Lower leg skin (tissue), 3 donors: ENCODE results near the gene ALOX5.

Experiments
- POLR2A ChIP-seq, 2 donors: fragments of 450-650 bp; IDR thresholded peaks; one replicate each; pipeline ENCODE4 v1.6.1; 2016 to 2017; ENCODE audit warnings: antibody characterized with exemption in 2 of 2, mild to moderate bottlenecking in 1 of 2, moderate library complexity in 1 of 2
- TF ChIP-seq, protein P1 (sequence below), 3 donors: fragments of 450-650 bp; IDR thresholded peaks; one replicate each; pipeline ENCODE4 v1.5.1; 2016; ENCODE audit warnings: antibody characterized with exemption in 3 of 3, mild to moderate bottlenecking in 3 of 3, moderate library complexity in 2 of 3

DNA sequence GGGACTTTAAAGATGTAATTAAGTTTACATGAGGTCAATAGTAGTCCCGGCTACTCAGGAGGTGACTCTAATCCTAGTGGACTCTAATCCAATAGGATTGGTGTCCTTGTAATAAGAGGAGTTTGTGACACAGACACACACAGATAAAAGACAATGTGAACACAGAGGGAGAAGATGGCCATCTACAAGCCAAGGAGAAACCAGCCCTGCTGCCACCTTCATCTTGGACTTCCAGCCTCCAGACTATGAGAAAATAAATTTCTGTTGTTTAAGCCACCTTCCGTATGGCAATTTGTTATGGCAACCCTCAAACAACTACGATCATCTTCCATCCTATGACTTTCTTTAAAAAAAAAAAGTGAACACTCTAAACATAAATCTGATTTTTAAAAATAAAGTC lies 116.3 kb downstream of the ALOX5 start:
- TF ChIP-seq, protein P1, sequence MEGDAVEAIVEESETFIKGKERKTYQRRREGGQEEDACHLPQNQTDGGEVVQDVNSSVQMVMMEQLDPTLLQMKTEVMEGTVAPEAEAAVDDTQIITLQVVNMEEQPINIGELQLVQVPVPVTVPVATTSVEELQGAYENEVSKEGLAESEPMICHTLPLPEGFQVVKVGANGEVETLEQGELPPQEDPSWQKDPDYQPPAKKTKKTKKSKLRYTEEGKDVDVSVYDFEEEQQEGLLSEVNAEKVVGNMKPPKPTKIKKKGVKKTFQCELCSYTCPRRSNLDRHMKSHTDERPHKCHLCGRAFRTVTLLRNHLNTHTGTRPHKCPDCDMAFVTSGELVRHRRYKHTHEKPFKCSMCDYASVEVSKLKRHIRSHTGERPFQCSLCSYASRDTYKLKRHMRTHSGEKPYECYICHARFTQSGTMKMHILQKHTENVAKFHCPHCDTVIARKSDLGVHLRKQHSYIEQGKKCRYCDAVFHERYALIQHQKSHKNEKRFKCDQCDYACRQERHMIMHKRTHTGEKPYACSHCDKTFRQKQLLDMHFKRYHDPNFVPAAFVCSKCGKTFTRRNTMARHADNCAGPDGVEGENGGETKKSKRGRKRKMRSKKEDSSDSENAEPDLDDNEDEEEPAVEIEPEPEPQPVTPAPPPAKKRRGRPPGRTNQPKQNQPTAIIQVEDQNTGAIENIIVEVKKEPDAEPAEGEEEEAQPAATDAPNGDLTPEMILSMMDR (IDR thresholded peaks at IDR 0.05): no peak
- no peak for TF ChIP-seq POLR2A (IDR thresholded peaks at IDR 0.05)
